Tibial nerve (tissue), 3 donors: ENCODE measurements around the gene SLC66A2.

Experiments used
- CTCF ChIP-seq, 5 experiments: fragments of 200-600 bp in 3 of 5; fragments of 450-650 bp in 2 of 5; sonication (generic) in 3 of 5; IDR thresholded peaks; one replicate each; pipeline ENCODE4 v1.5.1; 2016 to 2019; ENCODE audit warnings: antibody characterized with exemption in 5 of 5, mild to moderate bottlenecking in 3 of 5, moderate library complexity in 2 of 5
- POLR2A ChIP-seq, 2 donors: fragments of 450-650 bp; IDR thresholded peaks; one replicate each; pipeline ENCODE4 v1.6.1; 2017; ENCODE audit warnings: antibody characterized with exemption in 2 of 2, mild to moderate bottlenecking in 2 of 2, moderate library complexity in 2 of 2

- no peak for TF ChIP-seq CTCF (IDR thresholded peaks at IDR 0.05)
- TF ChIP-seq POLR2A (IDR thresholded peaks at IDR 0.05): no peak
These were observed 75.0 kb downstream of the SLC66A2 start for GRCh38 chr18:79876497-79876896.
